Lower leg skin (tissue), 3 donors: ENCODE results near the gene DNAH6.

Experiments
- CTCF ChIP-seq, 3 donors: fragments of 450-650 bp; IDR thresholded peaks; one replicate each; pipeline ENCODE4 v1.5.1; 2016; ENCODE audit warnings: antibody characterized with exemption in 3 of 3, mild to moderate bottlenecking in 3 of 3, moderate library complexity in 2 of 3
- POLR2A ChIP-seq, 2 donors: fragments of 450-650 bp; IDR thresholded peaks; one replicate each; pipeline ENCODE4 v1.6.1; 2016 to 2017; ENCODE audit warnings: antibody characterized with exemption in 2 of 2, mild to moderate bottlenecking in 1 of 2, moderate library complexity in 1 of 2

DNA sequence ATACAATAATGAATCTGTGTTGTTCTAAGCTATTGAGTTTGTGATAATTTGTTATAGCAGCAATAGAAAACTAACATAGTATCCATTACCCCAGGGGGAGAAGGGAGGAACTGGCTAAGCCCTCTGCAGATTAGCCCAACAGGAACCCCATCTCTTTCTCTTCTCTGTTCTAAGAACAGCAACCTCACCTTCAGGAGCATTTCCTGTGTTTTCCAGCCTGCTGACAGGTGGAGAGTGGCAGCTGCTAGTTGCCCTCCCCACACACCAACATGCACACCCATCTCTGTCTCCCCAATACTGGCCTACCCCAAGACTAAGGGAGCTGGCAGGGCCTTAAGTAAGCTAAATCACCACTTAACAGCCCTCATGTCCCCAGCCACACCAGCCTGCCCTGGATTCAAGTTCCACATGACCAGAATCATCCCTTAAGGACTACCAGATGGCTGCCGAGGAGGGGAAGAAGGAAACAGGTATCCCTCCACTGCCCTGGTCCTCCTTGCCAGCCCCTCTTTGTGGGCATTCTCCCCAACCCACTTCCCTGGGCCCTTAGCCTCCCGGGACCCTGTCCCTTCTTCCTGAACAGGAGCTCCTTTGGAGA lies 311.8 kb downstream of the DNAH6 start:
- TF ChIP-seq CTCF (IDR thresholded peaks at IDR 0.05) (no peak), POLR2A (IDR thresholded peaks at IDR 0.05) (no peak)
